OCI-LY3 (cell line): ENCODE results near the gene ASCC3.

Experiments
- CTCF ChIP-seq: fragments of 200-600, 300-600 bp; sonication (generic); IDR thresholded peaks from 2 replicates; pipeline ENCODE4 v1.5.1; 2014; ENCODE audit warnings: antibody characterized with exemption, low read length, low read depth
- EZH2phosphoT487 ChIP-seq: fragments of 200-600 bp; shearing (Covaris generic); IDR thresholded peaks from 2 replicates; pipeline ENCODE4 v1.6.1; 2018; ENCODE audit warnings: antibody characterized with exemption, mixed run types, low read depth

GRCh38 chr6:100549406-100550167, 331.5 kb downstream of the ASCC3 start:
- TF ChIP-seq CTCF = no peak
- no peak for TF ChIP-seq EZH2phosphoT487
